Measurements from ENCODE around the gene RELB.

- TF ChIP-seq POLR2A (IDR thresholded peaks at IDR 0.05; ENCODE audit: low read depth, low read length): no peak
- no peak for TF ChIP-seq POLR2AphosphoS5 (IDR thresholded peaks at IDR 0.05; ENCODE audit: low read depth, low read length)
- TF ChIP-seq TAF1 (IDR thresholded peaks at IDR 0.05; ENCODE audit: low read depth, low read length): no peak
- TF ChIP-seq PAX5 (IDR thresholded peaks at IDR 0.05; ENCODE audit: insufficient read depth, low read length, severe bottlenecking): no peak
These were observed 43.2 kb upstream of the RELB start for GRCh38 chr19:44958090-44958489.
